NCI-H1092 treated with DMSO at 0.1 percent for 48 hours (cell line): ENCODE measurements around the gene ECI1.

Experiments used
- DNase-seq: peaks from one replicate; lab custom pipeline; 2025; lab: John Stamatoyannopoulos, UW

ECI1 gene

DNA sequence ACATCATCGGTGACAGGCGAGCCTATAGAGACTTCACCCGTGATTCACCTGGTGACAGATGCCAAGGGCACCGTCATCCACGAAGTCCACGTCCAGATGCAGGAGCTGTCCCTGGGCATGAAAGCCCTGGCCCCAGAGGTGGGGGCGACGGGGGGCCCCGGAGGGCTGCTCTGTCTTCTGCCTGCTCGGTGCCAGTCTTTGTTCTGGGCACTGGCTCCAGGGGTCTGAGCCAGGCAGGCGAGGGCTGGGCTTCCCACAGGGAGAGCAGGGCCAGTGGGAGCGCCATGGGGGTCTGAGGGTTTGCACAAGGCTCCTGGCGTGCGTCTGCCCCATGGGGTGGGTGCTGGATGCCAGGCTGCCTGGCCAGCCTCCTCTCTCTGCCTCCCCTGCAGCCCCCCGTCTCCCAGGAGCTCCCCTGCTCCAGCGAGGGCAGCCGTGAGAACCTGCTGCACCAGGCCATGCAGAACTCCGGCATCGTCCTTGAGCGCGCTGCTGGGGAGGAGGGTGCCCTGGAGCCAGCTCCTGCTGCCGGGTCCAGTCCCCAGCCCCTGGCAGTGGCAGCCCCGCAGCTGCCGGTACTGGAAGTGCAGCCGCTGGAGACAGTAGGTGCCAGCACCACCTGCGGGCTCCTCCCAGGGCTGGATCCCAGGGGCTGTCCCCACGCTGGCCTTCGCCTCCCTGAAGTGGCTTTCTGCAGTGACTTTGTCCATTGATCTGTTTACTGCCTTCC lies 18.2 kb downstream of the ECI1 start:
- DNase-seq = no peak

DNA sequence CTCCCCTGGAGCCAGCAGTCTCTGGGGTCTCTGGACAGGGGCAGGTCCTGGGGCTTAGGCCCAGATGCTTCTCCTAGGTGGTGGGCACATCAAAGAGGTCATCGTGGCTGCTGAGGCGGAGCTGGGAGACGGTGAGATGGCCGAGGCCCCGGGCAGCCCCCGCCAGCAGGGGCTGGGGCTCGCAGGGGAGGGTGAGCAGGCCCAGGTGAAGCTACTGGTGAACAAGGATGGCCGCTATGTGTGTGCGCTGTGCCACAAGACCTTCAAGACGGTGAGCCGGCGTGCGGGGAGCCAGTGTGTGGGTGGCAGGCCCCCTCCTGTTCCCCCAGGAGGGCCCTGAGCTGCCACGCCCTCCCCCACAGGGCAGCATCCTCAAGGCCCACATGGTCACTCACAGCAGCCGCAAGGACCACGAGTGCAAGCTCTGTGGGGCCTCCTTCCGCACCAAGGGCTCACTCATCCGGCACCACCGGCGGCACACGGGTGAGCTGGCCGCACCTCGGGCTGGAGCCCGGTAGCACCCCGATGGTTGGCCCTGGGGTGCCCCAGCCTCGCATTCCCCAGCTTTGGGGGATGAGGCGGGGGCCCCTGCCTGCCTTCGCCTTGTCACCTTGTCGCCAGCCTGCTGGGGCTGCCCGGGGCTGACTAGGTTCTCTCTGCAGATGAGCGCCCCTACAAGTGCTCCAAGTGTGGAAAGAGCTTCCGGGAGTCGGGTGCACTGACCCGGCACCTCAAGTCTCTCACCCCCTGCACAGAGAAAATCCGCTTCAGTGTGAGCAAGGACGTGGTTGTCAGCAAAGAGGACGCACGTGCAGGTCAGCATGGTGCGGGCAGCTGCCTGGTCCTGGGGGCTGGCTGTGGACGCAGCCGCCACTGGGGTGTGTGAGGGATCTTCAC lies 19.0 kb downstream of the ECI1 start:
- DNase-seq = no peak

DNA sequence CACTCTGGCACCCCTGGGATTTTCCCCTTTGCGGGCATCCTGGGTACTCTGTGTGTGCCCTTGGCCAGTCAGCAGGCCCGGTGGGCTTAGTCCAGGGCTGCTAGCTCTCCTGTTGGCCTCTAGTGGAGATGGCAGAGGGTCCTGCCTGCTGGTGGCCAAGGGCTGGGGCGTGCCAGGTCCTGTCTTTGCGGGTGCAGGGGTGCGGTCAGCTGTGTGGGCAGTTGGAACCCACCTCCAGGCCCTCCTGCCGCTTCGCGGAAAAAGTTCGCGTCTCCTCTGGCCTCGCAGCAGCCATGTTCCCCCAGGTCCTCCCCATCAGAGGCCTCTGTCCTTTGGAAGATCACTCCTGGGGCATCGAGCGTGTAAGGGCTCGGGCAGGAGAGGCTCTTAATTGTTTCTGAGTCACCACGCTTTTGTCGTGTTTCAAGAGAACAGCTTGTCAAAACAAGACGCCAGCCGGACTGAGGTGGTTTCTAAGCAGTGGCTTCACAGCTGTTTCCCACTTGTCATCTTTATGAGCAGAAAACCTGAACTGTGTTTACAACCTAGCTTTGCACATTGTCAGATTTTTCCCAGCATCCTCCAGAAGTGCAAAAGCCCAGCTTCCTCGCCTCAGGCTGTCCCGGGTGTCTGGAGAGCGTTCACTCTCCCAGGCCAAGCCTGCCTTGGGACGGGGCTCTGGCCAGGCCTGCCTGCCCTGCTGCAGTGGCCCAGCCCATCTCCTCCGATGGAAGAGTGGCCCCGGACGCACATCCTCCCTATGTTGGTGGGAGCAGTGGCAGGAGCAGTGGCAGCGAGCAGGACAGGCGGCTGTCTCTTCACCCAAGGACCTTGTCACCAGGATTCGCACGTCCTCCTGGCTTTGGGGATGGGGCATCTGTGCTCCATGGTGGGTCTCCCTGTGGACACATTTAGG lies 20.1 kb downstream of the ECI1 start:
- DNase-seq = no peak

DNA sequence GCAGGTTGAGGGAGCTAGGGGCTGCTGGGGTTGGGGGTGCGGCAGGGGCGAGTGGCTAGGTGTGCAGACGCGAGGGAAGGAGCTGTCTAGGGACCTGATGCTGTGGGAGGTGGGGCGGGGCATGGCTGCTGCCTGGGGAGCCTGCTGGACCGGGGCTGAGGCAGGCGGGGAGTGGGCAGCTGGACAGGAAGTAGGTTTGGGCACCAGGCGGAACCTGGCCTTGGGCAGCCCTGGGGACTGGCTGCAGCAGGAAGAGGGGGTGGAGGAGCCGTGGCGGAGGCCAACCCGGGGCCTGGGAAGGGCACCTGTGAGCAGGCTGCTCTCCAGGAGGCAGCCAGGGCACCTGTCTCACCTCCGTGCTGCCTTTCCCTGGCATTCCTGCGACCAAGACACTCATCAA lies 21.0 kb downstream of the ECI1 start:
- DNase-seq = no peak

DNA sequence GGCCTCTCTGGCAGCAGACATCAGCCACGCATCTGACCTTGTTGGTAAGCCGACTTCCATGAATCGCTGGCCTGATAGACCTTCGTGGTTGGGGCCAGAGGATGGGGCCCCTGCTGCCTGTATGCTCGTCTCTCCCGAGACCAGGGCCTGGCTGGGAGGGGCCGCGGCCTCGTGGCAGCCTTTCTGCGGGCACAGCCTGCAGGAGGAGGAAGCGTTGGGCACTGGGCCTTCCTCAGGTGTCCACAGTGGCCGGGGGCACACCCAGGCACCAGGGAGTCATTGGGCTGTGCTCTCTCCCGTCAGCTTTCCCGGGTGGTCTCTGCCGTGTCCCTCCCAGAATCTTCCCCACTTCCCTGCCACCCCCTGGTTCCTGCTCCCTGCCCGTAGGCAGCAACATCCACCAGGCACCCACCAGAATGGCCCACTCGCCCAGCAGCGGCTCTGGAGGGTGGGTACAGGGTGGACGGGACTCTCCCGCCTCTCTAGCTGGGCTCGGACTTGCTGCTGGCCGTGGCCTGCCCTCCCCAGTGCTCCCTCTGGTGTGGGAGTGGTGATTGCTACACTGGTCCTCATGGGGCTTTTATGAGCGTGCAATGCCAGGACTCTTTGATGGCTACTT lies 21.6 kb downstream of the ECI1 start:
- no peak for DNase-seq

DNA sequence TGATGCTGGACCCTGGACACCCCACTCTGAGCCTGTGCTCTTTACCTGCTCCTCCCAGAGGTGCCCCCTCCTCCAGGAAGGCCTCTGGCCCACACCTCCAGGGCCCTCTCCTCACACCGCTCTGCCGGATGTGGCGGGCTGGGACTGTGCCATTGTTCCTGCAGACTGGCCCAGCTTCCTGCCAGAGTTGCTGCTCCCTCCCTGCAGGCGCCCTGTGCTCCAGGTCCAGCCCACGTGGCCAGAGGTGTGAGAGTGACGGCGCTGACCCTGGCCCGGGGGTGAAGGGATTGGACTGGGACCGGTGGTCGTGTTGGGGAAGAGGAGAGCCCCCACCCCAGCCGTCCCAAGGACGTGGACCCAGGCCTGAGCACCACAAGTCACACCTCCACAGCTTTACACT lies 22.3 kb downstream of the ECI1 start:
- no peak for DNase-seq

DNA sequence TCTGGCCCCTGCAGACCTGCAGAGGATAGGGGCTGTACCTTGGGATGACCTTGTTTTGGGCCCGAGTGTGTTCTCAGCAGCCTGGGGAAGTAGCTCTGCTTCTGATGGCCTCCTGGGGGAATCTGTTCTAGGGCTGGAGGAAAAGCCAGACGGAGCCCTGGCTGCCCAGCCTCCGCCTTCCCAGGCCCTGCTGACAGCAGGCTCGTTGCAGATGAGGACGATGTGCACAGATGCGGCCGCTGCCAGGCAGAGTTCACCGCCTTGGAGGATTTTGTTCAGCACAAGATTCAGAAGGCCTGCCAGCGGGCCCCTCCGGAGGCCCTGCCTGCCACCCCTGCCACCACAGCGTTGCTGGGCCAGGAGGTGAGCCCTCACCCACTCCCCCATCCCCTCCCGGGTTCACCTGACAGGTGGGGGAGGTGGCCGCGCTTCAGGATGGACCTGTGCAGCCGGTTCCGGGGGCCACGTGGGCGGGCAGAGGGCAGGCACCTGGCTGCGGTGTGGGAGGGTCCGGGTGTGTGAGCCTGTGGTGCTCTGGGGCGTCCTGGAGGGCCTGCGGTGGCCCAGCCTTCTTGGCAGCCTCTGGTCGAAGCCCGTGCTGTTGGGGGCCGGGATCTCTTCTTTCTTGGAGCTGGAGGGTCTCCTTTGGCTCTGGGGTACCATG lies 23.1 kb downstream of the ECI1 start:
- no peak for DNase-seq

DNA sequence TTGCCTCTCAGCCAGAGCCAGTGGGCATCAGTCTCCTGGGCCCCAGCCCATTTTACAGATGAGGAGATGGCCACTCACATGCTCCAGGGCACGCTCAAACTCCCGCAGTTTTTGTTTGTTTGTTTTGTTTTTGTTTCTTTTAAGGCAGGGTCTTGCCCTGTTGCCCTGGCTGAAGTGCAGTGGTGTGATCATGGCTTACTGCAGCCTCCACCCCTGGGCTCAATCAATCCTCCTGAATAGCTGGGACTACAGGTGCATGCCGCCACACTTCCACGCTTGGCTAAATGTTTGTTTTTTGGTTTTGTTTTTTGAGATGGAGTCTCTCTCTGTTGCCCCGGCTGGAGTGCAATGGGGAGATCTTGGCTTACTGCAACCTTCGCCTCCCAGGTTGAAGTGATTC lies 24.5 kb downstream of the ECI1 start:
- DNase-seq = no peak

DNA sequence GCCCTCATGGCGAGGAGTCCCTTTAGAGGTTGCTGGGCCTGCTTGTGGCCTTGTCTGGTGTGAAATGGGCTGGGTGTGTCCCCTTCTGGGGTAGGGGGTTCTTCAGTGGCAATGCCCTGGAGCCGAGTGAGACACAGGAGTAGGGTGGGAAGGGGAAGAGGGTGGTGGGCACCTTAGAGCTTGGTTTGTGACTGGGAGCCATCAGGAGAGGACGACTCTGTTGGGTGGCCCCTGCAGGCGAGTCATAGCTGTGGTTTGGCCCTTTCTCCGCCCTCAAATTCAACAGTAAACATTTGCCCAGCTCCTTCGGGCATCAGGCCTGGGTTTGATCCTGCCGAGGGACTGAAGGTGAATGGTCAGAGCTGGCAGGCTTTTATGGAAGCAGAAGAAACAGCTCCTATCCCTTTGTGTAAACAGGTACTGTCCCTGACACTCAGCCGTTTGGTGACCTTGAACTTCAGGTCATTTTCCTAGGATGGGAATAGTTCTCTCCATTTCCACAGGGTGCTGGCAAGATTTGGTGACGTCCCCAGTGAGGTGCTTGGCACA lies 25.1 kb downstream of the ECI1 start:
- DNase-seq = no peak

DNA sequence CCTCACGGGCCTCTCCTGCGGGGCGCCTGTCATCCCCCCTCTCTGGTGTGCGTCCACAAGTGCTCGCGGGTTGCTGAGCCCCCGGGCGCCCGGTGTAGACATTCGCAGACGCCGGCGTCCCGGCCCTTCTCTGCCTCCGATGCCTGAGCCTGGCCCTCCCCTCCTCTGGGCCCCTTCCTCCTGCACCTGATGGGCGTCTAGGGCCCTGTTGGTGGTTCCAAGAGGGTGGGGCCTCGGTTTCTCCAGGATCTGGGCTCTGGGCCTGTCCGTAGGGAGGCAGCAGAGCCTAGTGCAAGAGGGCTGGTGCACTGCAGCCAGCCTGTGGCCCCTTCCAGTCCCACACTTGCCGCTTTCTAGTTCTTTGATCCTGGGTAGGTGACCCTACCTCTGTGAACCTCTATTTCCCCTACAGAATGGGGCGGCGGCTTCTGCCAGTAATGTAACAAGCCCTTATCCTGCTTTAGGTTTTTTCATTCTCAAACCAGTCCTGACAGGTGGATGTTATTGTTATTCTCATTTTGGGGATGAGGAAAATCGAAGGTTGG lies 27.4 kb downstream of the ECI1 start:
- peak; percentile 49 for DNase-seq

DNA sequence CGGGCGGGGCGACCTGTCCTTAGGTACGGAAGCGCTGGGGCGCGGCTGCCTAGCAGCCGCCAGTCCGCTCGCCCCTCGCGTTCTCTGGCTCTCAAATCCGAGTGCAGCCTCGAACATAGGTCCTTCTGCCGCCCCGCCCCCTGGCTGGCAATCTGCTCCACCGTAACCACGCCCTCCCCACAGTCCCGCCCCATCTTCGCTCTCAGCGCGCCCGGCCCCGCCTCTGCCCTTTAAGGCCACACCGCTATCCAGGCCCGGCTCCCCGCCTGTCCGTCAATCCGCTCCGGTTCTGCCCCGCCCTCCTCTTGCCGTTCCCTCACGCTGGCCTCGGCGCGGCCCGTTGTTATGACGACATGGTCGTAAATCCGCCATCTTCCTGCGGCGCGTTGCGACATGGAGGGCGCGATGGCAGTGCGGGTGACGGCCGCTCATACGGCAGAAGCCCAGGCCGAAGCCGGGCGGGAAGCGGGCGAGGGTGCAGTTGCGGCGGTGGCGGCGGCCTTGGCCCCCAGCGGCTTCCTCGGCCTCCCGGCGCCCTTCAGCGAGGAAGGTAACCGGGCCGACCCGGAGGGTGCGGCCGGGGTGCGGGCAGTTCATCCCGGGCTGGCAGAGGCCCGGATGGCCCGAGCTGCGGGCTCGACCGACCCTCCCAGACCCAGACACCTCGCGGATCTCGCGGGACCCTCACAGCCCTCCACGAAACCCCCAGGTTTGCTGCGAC lies 28.0 kb downstream of the ECI1 start, which contains the start of gene E4F1:
Gene E4F1 (plus strand): TSS at position 371 of the 721 bp plus-strand sequence. CDS start 23 bp downstream, at position 394.
- peak; percentile 99 for DNase-seq

DNA sequence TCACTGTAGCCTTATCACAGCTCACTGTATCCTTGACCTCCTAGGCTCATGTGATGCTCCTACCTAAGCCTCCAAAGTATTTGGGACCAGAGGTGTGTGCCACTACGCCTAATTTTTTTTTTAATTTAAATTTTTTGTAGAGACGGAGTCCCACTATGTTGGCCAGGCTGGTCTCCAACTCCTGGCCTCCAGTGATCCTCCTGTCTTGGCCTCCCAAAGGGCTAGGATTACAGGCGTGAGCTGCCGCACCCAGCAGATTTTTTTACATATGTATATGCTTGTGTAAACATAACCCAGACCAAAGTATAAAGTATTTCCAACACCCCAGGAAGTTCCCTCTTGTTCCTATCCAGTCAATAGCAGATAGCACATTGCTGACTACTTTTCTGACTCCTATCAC lies 35.1 kb downstream of the ECI1 start:
- no peak for DNase-seq

DNA sequence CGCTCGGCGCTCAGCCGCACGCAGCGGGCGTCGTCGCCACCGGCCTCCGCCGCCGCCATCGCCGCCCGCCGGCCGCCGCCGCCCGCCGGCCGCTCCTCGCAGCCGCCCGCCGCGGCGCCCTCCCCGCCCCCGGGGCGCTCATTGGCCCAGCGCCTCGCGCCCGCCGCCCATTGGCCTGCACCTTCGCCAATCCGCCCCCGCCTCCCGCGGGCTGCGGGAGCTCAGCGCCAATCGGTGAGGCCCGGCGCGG lies 36.7 kb downstream of the ECI1 start, which contains the start of gene PGP:
Gene PGP (minus strand): TSS at position 122 of the 250 bp plus-strand sequence. CDS start 63 bp downstream, at position 59.
- DNase-seq = no peak

DNA sequence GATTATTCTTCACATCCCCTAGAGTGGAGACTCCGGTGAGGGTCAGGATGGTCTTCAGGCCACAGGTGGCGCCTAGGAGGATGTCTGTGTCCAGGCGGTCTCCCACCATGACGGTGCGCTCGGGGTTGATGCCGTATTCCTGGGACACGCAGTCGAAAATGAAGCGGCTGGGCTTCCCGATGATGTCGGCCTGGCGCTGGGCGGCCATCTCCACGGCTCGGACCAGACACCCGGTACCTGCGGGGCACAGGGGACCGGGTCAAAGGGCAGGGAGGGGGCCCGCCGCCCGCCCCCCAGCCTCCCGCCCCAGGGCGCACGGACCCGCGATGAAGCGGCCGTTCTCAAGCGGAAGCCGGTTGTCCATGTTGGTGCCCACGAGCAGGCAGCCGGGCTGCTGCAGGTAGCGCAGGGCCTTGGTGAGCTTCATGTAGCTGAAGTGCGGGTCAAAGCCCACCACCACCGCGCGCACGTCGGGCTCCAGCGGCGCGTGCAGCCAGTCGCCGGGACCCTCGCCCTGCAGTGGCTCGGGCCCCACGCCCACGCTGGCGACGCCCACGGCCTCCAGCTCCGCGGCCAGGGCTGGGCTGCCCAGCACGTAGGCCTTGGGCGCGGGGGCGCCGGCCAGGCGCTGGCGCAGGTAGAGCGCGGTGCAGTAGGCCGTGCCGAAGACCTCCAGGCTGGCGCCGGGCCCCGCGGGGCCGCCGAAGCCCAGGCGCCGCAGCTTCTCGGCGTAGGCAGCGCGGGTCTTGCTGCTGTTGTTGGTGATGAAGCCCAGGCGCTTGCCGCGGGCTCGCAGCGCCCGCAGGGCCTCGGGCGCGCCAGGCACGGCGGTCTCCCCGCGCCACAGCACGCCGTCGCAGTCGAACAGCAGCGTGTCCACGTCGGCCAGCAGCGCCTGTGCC lies 37.3 kb downstream of the ECI1 start:
- DNase-seq = no peak

DNA sequence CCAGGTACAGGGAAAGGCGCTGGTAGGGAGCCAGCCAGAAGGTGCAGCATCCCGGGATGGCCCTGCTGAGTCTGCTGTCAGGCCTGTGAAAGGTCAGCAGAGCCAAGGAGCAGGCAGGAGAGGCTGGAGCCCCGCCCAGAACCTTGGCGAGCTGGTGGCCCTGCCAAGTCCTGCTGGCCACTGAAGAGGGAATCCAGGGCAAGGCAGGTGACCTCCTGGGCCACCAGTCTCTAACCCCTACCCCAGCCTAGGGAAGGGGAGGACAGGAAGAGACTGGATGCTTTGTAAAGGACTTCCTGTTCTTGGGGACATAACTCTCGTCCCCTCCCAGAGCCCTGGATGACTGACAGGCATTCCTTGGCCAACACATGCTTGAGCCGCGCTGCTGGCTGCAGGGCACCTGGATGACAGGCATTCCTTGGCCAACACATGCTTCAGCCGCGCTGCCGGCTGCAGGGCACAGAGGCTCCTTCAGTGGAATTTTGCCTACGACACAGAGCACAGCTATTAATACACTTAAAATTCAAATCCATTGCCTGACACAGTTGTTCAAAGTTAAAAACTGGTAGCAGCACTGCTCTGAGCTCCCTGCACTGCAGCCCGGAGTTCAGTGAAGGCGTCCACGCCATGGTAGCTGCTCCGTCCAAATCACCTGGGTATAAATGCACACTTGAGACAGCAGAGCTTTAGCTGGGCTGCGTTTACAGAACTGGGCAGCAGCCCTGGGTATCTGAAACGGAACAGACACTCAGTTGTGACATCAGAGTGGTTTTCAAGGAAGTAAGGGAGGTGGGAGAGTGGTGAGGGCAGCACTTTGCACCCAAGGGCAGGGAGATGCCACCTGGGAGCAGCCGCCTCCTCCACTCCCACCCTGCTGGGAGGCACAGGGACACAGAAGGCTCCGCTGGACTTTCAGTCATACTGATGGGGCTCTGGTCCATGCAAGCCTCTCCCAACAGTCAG lies 38.7 kb downstream of the ECI1 start:
- no peak for DNase-seq

DNA sequence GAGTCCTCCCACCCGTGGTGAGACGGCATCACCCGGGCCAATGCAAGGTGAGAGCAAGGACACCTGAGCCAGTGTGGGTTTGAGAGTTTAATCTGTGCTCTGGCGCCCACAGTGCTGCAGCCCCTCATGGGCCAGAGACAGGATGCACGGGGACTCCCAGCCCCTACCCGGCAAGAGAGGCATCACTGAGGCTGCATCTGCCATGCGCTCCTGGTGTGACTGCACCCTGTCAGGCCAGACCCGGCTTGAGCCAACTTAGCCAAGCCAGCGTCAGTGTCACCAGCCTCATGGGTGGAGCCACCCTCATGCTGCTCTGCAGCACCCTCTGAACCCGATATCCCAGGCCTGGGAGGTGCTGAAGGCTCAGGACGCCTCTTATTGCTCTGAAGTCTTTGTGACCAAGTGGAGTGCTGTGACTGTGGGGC lies 39.5 kb downstream of the ECI1 start:
- DNase-seq = no peak
